ENCODE measurements around the gene OLAH.

DNA sequence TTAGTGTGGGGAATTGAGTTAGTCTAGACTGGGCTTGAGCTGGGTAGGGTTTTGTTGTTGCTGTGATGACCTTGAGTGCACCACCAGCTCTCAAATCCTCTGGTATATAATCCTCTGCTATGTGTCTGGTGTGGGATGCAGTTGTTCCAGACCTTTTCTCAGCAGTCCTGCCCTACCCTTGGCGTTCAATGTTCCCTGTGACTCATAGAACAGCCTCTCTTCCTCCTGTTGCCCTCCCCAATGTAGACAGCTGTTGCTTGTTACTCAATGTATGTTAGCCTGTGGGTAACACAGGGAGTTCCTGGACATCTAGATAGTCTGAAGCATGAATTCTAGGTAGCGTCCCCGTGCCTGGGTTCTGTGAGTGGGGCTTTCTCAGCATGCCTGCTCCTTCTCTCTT, 25.1 kb downstream of the OLAH start:
- TF ChIP-seq, protein P1, sequence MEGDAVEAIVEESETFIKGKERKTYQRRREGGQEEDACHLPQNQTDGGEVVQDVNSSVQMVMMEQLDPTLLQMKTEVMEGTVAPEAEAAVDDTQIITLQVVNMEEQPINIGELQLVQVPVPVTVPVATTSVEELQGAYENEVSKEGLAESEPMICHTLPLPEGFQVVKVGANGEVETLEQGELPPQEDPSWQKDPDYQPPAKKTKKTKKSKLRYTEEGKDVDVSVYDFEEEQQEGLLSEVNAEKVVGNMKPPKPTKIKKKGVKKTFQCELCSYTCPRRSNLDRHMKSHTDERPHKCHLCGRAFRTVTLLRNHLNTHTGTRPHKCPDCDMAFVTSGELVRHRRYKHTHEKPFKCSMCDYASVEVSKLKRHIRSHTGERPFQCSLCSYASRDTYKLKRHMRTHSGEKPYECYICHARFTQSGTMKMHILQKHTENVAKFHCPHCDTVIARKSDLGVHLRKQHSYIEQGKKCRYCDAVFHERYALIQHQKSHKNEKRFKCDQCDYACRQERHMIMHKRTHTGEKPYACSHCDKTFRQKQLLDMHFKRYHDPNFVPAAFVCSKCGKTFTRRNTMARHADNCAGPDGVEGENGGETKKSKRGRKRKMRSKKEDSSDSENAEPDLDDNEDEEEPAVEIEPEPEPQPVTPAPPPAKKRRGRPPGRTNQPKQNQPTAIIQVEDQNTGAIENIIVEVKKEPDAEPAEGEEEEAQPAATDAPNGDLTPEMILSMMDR (optimal IDR thresholded peaks at IDR 0.05 in 1 of 3, IDR thresholded peaks at IDR 0.05 in 1 of 3, conservative IDR thresholded peaks at IDR 0.05 in 1 of 3; ENCODE audit: extremely low read depth in 1 of 3, insufficient read depth in 2 of 3, low read length in 3 of 3): no peak
- TF ChIP-seq EZH2 (IDR thresholded peaks at IDR 0.05; ENCODE audit: low read length): no peak

Data from keratinocyte (primary cell).